Trophoblast cell (in vitro differentiated cells and primary cell): ENCODE data around the gene FBN1.

Source experiments
- DNase-seq, 2 donors: peaks; one replicate each; pipeline ENCODE4 v3.0.0-alpha.2; 2016
- H2AFZ ChIP-seq: 2 replicates; pipeline ENCODE4 v1.6.1; 2013; ENCODE audit warnings: low read length, moderate library complexity, mild to moderate bottlenecking; ENCODE audit not compliant: insufficient read depth, poor library complexity
- H2AK5ac ChIP-seq: 2 replicates; pipeline ENCODE4 v1.6.1; 2013; ENCODE audit warnings: mild to moderate bottlenecking, low read length
- H2BK120ac ChIP-seq: 2 replicates; pipeline ENCODE4 v1.6.1; 2013; ENCODE audit warnings: low read length, mild to moderate bottlenecking, moderate library complexity; ENCODE audit not compliant: insufficient read depth, poor library complexity
- H2BK12ac ChIP-seq: 2 replicates; pipeline ENCODE4 v1.6.1; 2013; ENCODE audit warnings: mild to moderate bottlenecking, low read length, moderate library complexity
- H2BK5ac ChIP-seq: 2 replicates; pipeline ENCODE4 v1.6.1; 2013; ENCODE audit warnings: low read length, low read depth, moderate library complexity, mild to moderate bottlenecking; ENCODE audit not compliant: poor library complexity
- H3K14ac ChIP-seq: 2 replicates; pipeline ENCODE4 v1.6.1; 2013; ENCODE audit warnings: mild to moderate bottlenecking, low read length
- H3K18ac ChIP-seq: 2 replicates; pipeline ENCODE4 v1.6.1; 2013; ENCODE audit warnings: mild to moderate bottlenecking, low read length
- H3K23ac ChIP-seq: 2 replicates; pipeline ENCODE4 v1.6.1; 2013; ENCODE audit warnings: low read length
- H3K27ac ChIP-seq: 2 replicates; pipeline ENCODE4 v1.5.1; 2013; ENCODE audit warnings: low read depth, mild to moderate bottlenecking, inconsistent platforms, low read length, moderate library complexity
- H3K27me3 ChIP-seq: 2 replicates; pipeline ENCODE4 v1.6.1; 2013; ENCODE audit warnings: inconsistent platforms, mild to moderate bottlenecking, low read length, moderate library complexity; ENCODE audit not compliant: insufficient read depth
- H3K36me3 ChIP-seq, 2 experiments: 1 replicate in 1 of 2; 2 replicates in 1 of 2; pipeline ENCODE4 v1.6.1; 2013; ENCODE audit warnings: low read length in 2 of 2, mild to moderate bottlenecking in 2 of 2, moderate library complexity in 1 of 2; ENCODE audit not compliant: insufficient read depth in 2 of 2, control insufficient read depth in 1 of 2
- H3K4ac ChIP-seq: 2 replicates; pipeline ENCODE4 v1.6.1; 2013; ENCODE audit warnings: low read depth, mild to moderate bottlenecking, low read length, moderate library complexity
- H3K4me1 ChIP-seq, 2 experiments: 1 replicate in 1 of 2; 2 replicates in 1 of 2; pipeline ENCODE4 v1.6.1; 2013; ENCODE audit warnings: low read length in 2 of 2, mild to moderate bottlenecking in 2 of 2, moderate library complexity in 1 of 2; ENCODE audit not compliant: insufficient read depth in 2 of 2, control insufficient read depth in 1 of 2
- H3K4me2 ChIP-seq: 2 replicates; pipeline ENCODE4 v1.6.1; 2013; ENCODE audit warnings: inconsistent platforms, mild to moderate bottlenecking, low read length, moderate library complexity
- H3K4me3 ChIP-seq: 2 replicates; pipeline ENCODE4 v1.5.1; 2013; ENCODE audit warnings: mild to moderate bottlenecking, low read depth, low read length, inconsistent platforms
- H3K79me1 ChIP-seq: one replicate; pipeline ENCODE4 v1.6.1; 2013; ENCODE audit warnings: low read length
- H3K79me2 ChIP-seq: 2 replicates; pipeline ENCODE4 v1.6.1; 2013; ENCODE audit warnings: low read length, mild to moderate bottlenecking; ENCODE audit not compliant: control insufficient read depth, insufficient read depth, poor library complexity
- H3K9ac ChIP-seq: 2 replicates; pipeline ENCODE4 v1.6.1; 2013; ENCODE audit warnings: mild to moderate bottlenecking, low read length
- H3K9me3 ChIP-seq: 2 replicates; pipeline ENCODE4 v1.6.1; 2013; ENCODE audit warnings: low read depth, mild to moderate bottlenecking, control low read depth, inconsistent platforms, low read length; ENCODE audit not compliant: insufficient read depth
- H4K12ac ChIP-seq: 2 replicates; pipeline ENCODE4 v1.6.1; 2013; ENCODE audit warnings: low read depth, mild to moderate bottlenecking, low read length, moderate library complexity
- H4K8ac ChIP-seq: 2 replicates; pipeline ENCODE4 v1.6.1; 2013; ENCODE audit warnings: low read depth, mild to moderate bottlenecking, low read length, moderate library complexity
- H4K91ac ChIP-seq: one replicate; pipeline ENCODE4 v1.6.1; 2013; ENCODE audit warnings: low read depth, mild to moderate bottlenecking, low read length, moderate library complexity
- WGBS: extraction: QIAGEN DNeasy Blood & Tissue Kit; methylation state at CpG from one replicate; pipeline ENCODE4 v1.1.7; 2013; ENCODE audit warnings: missing lambda C conversion rate; ENCODE audit not compliant: insufficient read length, insufficient coverage; ENCODE audit errors: extremely low coverage; 5-methylcytosine and 5-hydroxymethylcytosine counted together

The FBN1 gene

GRCh38 chr15:48642795-48643194, 2.7 kb downstream of the FBN1 start:
- Histone ChIP-seq H2BK5ac (no peak overlapping the region), H3K79me2 (peaks cover 4% of the 10 kb centered on the region), H3K9me3 (no peaks in the 10 kb centered on the region), H3K36me3 (no peaks in the 10 kb centered on the region), H2BK120ac (no peak overlapping the region), H2AFZ (no peak overlapping the region), H3K23ac (no peak overlapping the region), H3K14ac (no peak overlapping the region), H2BK12ac (no peak overlapping the region), H3K4me2 (no peak overlapping the region), H3K27ac (no peak overlapping the region), H3K27me3 (peaks cover 26% of the 10 kb centered on the region), H3K4ac (no peak overlapping the region), H3K18ac (no peak overlapping the region), H4K91ac (no peak overlapping the region), H3K9ac (no peak overlapping the region), H4K12ac (no peak overlapping the region), H2AK5ac (no peak overlapping the region), H4K8ac (no peak overlapping the region), H3K79me1 (peaks cover 3% of the 10 kb centered on the region), H3K4me3 (no peak overlapping the region), H3K4me1 (peaks cover 0 to 8% of the 10 kb centered on the region in 2 experiments)
- peak in 1 of 2 donors; percentile 28 for DNase-seq
- no CpG with 5 or more reads among the region's 1 CpG for WGBS

GRCh38 chr15:48641416-48641815, 4.1 kb downstream of the FBN1 start:
- Histone ChIP-seq H3K9ac (no peak overlapping the region), H3K18ac (no peak overlapping the region), H2BK12ac (no peak overlapping the region), H4K91ac (no peak overlapping the region), H2AK5ac (no peak overlapping the region), H2BK5ac (no peak overlapping the region), H4K8ac (no peak overlapping the region), H3K4me1 (peaks cover 0 to 8% of the 10 kb centered on the region in 2 experiments), H3K27ac (no peak overlapping the region), H3K14ac (no peak overlapping the region), H3K9me3 (no peaks in the 10 kb centered on the region), H3K4me3 (no peak overlapping the region), H4K12ac (no peak overlapping the region), H2AFZ (no peak overlapping the region), H3K79me1 (peaks cover 3% of the 10 kb centered on the region), H2BK120ac (no peak overlapping the region), H3K23ac (no peak overlapping the region), H3K79me2 (peaks cover 4% of the 10 kb centered on the region), H3K4ac (no peak overlapping the region), H3K36me3 (no peaks in the 10 kb centered on the region), H3K4me2 (no peak overlapping the region), H3K27me3 (peaks cover 23% of the 10 kb centered on the region)
- no peak for DNase-seq
- WGBS = no CpG with 5 or more reads among the region's 3 CpGs

GRCh38 chr15:48638963-48639362, 6.5 kb downstream of the FBN1 start:
- H4K8ac ChIP-seq = no peak overlapping the region
- H2AK5ac ChIP-seq = no peak overlapping the region
- no peaks in the 10 kb centered on the region for H3K79me2 ChIP-seq
- no peaks in the 10 kb centered on the region for H3K79me1 ChIP-seq
- H2BK5ac ChIP-seq = no peak overlapping the region
- no CpG with 5 or more reads among the region's 2 CpGs for WGBS
- H2BK12ac ChIP-seq = no peak overlapping the region
- H3K9ac ChIP-seq = no peak overlapping the region
- no peaks in the 10 kb centered on the region for H3K36me3 ChIP-seq
- no peak overlapping the region for H3K18ac ChIP-seq
- H4K12ac ChIP-seq = no peak overlapping the region
- H3K27me3 ChIP-seq = peaks cover 4% of the 10 kb centered on the region
- H2BK120ac ChIP-seq = no peak overlapping the region
- peak in 1 of 2 donors; percentile 59 for DNase-seq
- no peak overlapping the region for H3K4me3 ChIP-seq
- no peaks in the 10 kb centered on the region for H3K9me3 ChIP-seq
- no peak overlapping the region for H3K4me2 ChIP-seq
- no peak overlapping the region for H3K27ac ChIP-seq
- peaks cover 0 to 2% of the 10 kb centered on the region in 2 experiments for H3K4me1 ChIP-seq
- H3K4ac ChIP-seq = no peak overlapping the region
- no peak overlapping the region for H3K14ac ChIP-seq
- H3K23ac ChIP-seq = no peak overlapping the region
- no peak overlapping the region for H4K91ac ChIP-seq
- no peak overlapping the region for H2AFZ ChIP-seq

GRCh38 chr15:48637639-48638038, 7.9 kb downstream of the FBN1 start:
- no peak overlapping the region for H3K9ac ChIP-seq
- H4K12ac ChIP-seq = no peak overlapping the region
- H2AFZ ChIP-seq = no peak overlapping the region
- peaks cover 0 to 2% of the 10 kb centered on the region in 2 experiments for H3K4me1 ChIP-seq
- no peaks in the 10 kb centered on the region for H3K79me1 ChIP-seq
- DNase-seq = peak in 1 of 2 donors; percentile 51
- H3K27ac ChIP-seq = no peak overlapping the region
- WGBS = no CpG with 5 or more reads among the region's 2 CpGs
- H3K9me3 ChIP-seq = no peaks in the 10 kb centered on the region
- no peak overlapping the region for H3K4me2 ChIP-seq
- H3K27me3 ChIP-seq = no peaks in the 10 kb centered on the region
- no peak overlapping the region for H2BK5ac ChIP-seq
- H4K8ac ChIP-seq = no peak overlapping the region
- no peak overlapping the region for H4K91ac ChIP-seq
- H3K36me3 ChIP-seq = no peaks in the 10 kb centered on the region
- no peak overlapping the region for H2BK12ac ChIP-seq
- H2BK120ac ChIP-seq = no peak overlapping the region
- H3K23ac ChIP-seq = no peak overlapping the region
- no peaks in the 10 kb centered on the region for H3K79me2 ChIP-seq
- no peak overlapping the region for H3K14ac ChIP-seq
- no peak overlapping the region for H3K4me3 ChIP-seq
- H3K18ac ChIP-seq = no peak overlapping the region
- H2AK5ac ChIP-seq = no peak overlapping the region
- H3K4ac ChIP-seq = no peak overlapping the region
